GM18519 (cell line): ENCODE measurements around the gene YIF1B.

Experiments
- ATAC-seq: cut with Tn5 transposase; IDR thresholded peaks from one replicate; pipeline ENCODE4 v1.9.1; 2021; ENCODE audit warnings: mild to moderate bottlenecking, moderate library complexity; ENCODE audit not compliant: unreplicated experiment, low FRiP score

The YIF1B gene

GRCh38 chr19:38335949-38336637 lies 20.3 kb upstream of the YIF1B start:
- ATAC-seq, result peak; percentile 44

DNA sequence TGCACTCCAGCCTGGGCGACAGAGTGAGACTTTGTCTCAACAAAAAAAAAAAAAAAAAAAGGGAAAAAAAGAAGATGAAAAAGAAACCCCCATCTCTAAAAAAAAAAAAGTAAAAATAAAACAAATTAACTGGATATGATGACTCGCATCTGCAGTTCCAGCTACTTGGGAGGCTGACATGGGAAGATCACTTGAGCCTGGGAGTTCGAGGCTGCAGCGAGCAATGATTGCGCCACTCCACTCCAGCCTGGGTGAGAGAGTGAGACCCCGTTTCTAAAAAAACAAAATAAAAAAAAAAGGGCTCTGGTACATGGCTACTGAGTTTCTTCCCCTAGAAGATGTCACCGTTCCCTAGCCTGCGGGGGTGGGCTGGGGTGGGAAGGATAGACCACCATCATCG lies 17.5 kb upstream of the YIF1B start:
- ATAC-seq, result no peak

- no peak for ATAC-seq
These were observed 16.0 kb upstream of the YIF1B start for GRCh38 chr19:38331728-38332127.

DNA sequence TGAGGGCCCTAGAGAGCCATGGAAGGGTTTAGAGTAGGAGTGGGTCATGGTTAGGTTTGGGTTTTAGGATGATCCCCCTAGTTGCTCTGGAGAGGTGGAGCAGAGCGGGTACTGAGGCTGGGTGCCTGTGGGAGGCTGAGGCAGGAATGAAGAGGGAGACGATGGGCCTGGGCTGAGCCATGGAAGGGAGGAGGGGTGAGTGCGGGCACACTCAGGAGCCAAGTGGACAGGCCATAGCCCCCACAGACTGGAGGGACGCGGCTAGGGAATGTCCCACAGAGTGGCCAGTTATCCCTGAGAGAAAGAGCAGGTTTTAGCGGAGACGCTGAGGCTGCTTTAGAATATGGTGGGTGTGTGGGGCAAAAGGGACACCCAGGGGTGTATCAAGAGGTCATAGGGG lies 13.9 kb upstream of the YIF1B start:
- ATAC-seq, result no peak

- ATAC-seq, result no peak
These were observed 10.8 kb upstream of the YIF1B start for GRCh38 chr19:38326591-38326990.

- ATAC-seq, result no peak
These were observed 8.7 kb upstream of the YIF1B start for GRCh38 chr19:38324431-38324830.

GRCh38 chr19:38323291-38323690 lies 7.5 kb upstream of the YIF1B start:
- no peak for ATAC-seq

- no peak for ATAC-seq
These were observed 6.0 kb upstream of the YIF1B start for GRCh38 chr19:38321646-38322196.

DNA sequence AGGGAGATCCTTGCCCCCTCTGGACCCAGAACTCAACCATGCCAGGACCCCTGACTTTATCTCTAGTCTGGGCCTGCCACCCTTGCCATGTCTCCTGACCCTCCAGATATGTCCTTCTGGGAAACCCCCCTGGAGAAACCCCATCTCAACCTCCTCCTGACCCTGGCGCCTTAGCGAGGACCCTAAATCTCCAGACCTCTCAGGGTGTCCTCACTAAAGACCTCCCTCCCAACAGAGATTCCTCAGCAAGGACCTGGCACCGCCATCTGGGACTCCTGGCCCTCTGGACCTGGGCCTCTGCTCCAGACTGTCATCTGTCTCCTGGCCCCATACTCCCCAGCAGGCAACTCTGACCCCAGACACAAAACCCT lies 5.2 kb upstream of the YIF1B start:
- no peak for ATAC-seq

- no peak for ATAC-seq
These were observed 3.9 kb upstream of the YIF1B start, which contains the start of gene KCNK6 for GRCh38 chr19:38319421-38320258. Gene KCNK6, plus strand, starts transcription at chr19:38319845. Its CDS starts 106 bp downstream, at chr19:38319951.

- no peak for ATAC-seq
These were observed 2.9 kb upstream of the YIF1B start for GRCh38 chr19:38318660-38319059.

- ATAC-seq, result no peak
These were observed 1.4 kb upstream of the YIF1B start for GRCh38 chr19:38317104-38317612.

GRCh38 chr19:38316477-38317067 lies 825 bp upstream of the YIF1B start:
- ATAC-seq, result no peak

- no peak for ATAC-seq
These were observed 4.8 kb downstream of the YIF1B start for GRCh38 chr19:38310986-38311385.

- ATAC-seq, result no peak
These were observed 5.5 kb downstream of the YIF1B start for GRCh38 chr19:38310279-38310670.

DNA sequence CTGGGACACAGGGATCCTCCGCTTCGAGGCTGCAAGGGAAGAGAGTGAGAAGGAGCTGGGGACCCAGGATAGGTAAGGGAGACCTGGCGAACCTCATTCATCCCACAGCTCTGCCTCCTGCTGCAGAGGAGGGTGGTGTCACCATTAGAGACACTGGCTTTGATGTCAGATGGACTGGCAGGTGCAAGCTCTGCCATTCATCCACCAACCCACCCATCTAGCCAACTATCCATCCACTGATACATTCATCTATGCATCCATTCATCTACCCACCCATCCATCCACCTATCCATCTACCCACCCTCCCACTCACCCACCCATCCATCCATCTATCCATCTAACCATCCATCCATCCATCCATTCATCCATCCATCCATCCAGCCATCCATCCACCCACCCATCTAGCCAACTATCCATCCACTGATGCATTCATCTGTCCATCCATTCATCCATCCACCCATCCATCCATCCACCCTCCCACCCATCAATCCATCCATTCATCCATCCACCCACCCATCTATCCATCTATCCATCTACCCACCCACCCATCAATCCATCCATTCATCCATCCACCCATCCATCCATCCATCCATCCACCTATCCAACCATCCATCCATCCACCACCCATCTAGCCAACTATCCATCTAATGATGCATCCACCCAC lies 6.0 kb downstream of the YIF1B start:
- ATAC-seq, result no peak

DNA sequence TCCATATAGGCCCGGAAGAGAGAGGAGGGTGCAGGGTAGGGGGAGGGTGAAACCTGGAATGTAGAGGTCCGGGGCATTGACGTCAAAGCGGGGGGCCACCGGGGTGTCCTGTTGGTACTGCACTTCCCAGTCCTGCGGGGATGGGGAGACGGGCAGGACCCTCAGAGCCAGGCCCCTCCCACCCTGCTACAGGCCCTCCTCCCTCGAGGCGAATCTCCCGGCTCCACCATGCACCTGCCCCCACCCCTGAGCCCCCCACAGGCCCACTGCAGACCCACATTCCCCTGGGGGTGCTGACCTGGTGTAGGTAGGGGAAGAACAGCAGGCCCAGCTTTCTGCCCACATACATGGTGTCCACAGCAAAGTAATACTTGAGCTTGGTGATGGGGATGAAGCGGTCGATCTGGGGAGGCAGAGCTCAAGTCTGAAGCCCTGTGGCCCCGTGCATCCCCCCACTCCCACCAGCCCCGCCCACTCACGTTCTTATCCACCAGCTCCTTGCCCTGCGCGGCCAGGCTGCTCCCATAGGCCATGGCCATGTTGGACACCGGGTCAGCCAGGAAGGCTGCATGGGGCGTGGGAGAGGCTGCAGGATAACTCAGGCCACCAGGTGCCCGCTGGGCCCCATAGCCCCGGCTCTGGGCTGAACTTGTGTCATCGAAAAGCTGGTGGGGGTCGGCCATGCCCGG lies 6.7 kb downstream of the YIF1B start:
- ATAC-seq, result no peak

- ATAC-seq, result no peak
These were observed 7.6 kb downstream of the YIF1B start for GRCh38 chr19:38308006-38308766.

DNA sequence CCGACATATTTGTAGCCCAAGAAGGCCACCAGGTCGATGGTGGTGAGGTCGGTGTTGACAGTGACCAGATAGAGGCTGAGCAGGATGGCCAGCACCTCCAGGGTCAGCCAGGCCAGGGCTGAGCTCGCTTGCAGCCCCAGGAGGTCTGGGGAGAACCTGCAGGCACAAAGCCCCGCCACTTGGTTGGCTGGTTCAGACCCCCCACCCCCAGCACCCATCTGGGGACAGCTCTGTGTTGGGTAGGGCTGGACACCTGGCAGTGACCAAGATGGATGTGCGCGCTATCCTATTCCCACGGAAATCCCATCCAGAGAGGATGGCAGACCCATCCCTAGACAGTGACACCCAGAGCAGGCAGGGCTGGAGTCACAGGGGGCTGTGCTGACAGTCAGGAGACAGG lies 8.2 kb downstream of the YIF1B start:
- no peak for ATAC-seq
